Measurements from ENCODE around the gene SLC7A5.
"Not testable (repeated sequence)": the region's sequence is repeated elsewhere in the genome, so short reads cannot be mapped to it uniquely, and the experiment has no call there.

GRCh38 chr16:87870418-87871291, 1.3 kb upstream of the SLC7A5 start:
- not testable (repeated sequence) for TF ChIP-seq EP300 (IDR thresholded peaks at IDR 0.05)
- TF ChIP-seq, protein P1, sequence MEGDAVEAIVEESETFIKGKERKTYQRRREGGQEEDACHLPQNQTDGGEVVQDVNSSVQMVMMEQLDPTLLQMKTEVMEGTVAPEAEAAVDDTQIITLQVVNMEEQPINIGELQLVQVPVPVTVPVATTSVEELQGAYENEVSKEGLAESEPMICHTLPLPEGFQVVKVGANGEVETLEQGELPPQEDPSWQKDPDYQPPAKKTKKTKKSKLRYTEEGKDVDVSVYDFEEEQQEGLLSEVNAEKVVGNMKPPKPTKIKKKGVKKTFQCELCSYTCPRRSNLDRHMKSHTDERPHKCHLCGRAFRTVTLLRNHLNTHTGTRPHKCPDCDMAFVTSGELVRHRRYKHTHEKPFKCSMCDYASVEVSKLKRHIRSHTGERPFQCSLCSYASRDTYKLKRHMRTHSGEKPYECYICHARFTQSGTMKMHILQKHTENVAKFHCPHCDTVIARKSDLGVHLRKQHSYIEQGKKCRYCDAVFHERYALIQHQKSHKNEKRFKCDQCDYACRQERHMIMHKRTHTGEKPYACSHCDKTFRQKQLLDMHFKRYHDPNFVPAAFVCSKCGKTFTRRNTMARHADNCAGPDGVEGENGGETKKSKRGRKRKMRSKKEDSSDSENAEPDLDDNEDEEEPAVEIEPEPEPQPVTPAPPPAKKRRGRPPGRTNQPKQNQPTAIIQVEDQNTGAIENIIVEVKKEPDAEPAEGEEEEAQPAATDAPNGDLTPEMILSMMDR (IDR thresholded peaks at IDR 0.05), result not testable (repeated sequence)
